Endothelial cell of umbilical vein (primary cell): Measurements from ENCODE around the gene ENTR1. TPM values are rescaled to one million over a fixed set of nuclear protein-coding genes. Genes with fewer than 3 reads are reported as not detected.

ENCODE experiments used
- BruUV-seq: library from RNA; stranded (reverse); fragments of 400-500 nt; replicated peaks from 2 replicates; lab custom pipeline; 2021; lab: Mats Ljungman, UMichigan
- CTCF ChIA-PET: fragments of 300-600, 350-600 bp; sonication (Branson Sonifier 250); formaldehyde crosslinking; loops from one replicate; lab custom pipeline; 2021; ENCODE audit warnings: antibody characterized with exemption, inconsistent platforms; lab: Charles Lee
- POLR2A ChIA-PET: fragments of 300-600, 350-600 bp; sonication (Branson Sonifier 250); formaldehyde crosslinking; loops from one replicate; lab custom pipeline; 2021; ENCODE audit warnings: antibody characterized with exemption, inconsistent platforms; lab: Charles Lee
- DNase-seq: peaks from one replicate; pipeline ENCODE4 v3.0.0-alpha.2; 2011; ENCODE audit warnings: low read depth, low spot score
- FAIRE-seq: peaks from 2 replicates; lab custom pipeline; 2011; peaks lifted over from hg19 to GRCh38; lab: Jason Lieb, UNC
- H2AFZ ChIP-seq: 2 replicates; pipeline ENCODE4 v1.6.0; 2012; ENCODE audit warnings: low read depth, low read length, control low read depth, inconsistent platforms
- H3K27ac ChIP-seq: 2 replicates; pipeline ENCODE4 v1.5.1; 2011; ENCODE audit warnings: low read depth, mild to moderate bottlenecking, control low read depth, low read length, moderate library complexity; ENCODE audit not compliant: insufficient read depth
- H3K27me3 ChIP-seq, 2 experiments: 2 replicates each; pipeline versions ENCODE4 v1.6.0 to v1.6.1; 2011; ENCODE audit warnings: low read length in 2 of 2, mixed read lengths in 1 of 2; ENCODE audit not compliant: control insufficient read depth in 2 of 2, insufficient read depth in 2 of 2
- H3K36me3 ChIP-seq, 2 experiments: 2 replicates in 1 of 2; 3 replicates in 1 of 2; pipeline ENCODE4 v1.5.1; 2011; ENCODE audit warnings: low read length in 2 of 2, mild to moderate bottlenecking in 1 of 2, moderate library complexity in 1 of 2; ENCODE audit not compliant: control insufficient read depth in 2 of 2, insufficient read depth in 2 of 2; ENCODE audit errors: extremely low read depth in 1 of 2
- H3K4me1 ChIP-seq: 3 replicates; pipeline ENCODE4 v1.5.1; 2011; ENCODE audit warnings: mild to moderate bottlenecking, low read length; ENCODE audit not compliant: control insufficient read depth, insufficient read depth; ENCODE audit errors: extremely low read depth
- H3K4me2 ChIP-seq: 2 replicates; pipeline ENCODE4 v1.6.1; 2011; ENCODE audit warnings: low read length, control low read depth, mixed read lengths; ENCODE audit not compliant: insufficient read depth
- H3K4me3 ChIP-seq, 3 experiments: fragments of 200-600 bp in 1 of 3; sonication (generic), shearing (Covaris generic) in 1 of 3; replicated peaks in 1 of 3; 2 replicates each; pipeline ENCODE4 v1.5.1; 2011 to 2016; ENCODE audit warnings: control low read depth in 3 of 3, low read length in 3 of 3, mild to moderate bottlenecking in 2 of 3, inconsistent platforms in 1 of 3, low read depth in 1 of 3, moderate library complexity in 1 of 3; ENCODE audit not compliant: insufficient read depth in 1 of 3
- H3K79me2 ChIP-seq: 2 replicates; pipeline ENCODE4 v1.6.0; 2012; ENCODE audit warnings: low read length, inconsistent platforms; ENCODE audit not compliant: control insufficient read depth, insufficient read depth
- H3K9ac ChIP-seq: replicated peaks from 2 replicates; pipeline ENCODE3; 2011; ENCODE audit warnings: low read length, control low read depth; ENCODE audit not compliant: insufficient read depth; ENCODE audit errors: extremely low read depth
- H3K9me1 ChIP-seq: replicated peaks from 3 replicates; pipeline ENCODE4 v1.6.0; 2011; ENCODE audit warnings: mild to moderate bottlenecking, low read length; ENCODE audit not compliant: control insufficient read depth, insufficient read depth; ENCODE audit errors: extremely low read depth
- H3K9me3 ChIP-seq: replicated peaks from 2 replicates; pipeline ENCODE4 v1.5.1; 2012; ENCODE audit warnings: low read length, inconsistent platforms; ENCODE audit not compliant: control insufficient read depth, insufficient read depth
- H4K20me1 ChIP-seq: replicated peaks from 2 replicates; pipeline ENCODE3; 2011; ENCODE audit warnings: mild to moderate bottlenecking, low read length; ENCODE audit not compliant: control insufficient read depth, insufficient read depth; ENCODE audit errors: extremely low read depth
- EZH2 ChIP-seq: IDR thresholded peaks from 2 replicates; pipeline ENCODE4 v1.6.1; 2012; ENCODE audit warnings: borderline replicate concordance, low read depth, mild to moderate bottlenecking, moderate library complexity, low read length, inconsistent platforms; ENCODE audit not compliant: severe bottlenecking
- FOS ChIP-seq: IDR thresholded peaks from 2 replicates; pipeline ENCODE4 v1.6.1; 2011; ENCODE audit warnings: mild to moderate bottlenecking, low read length, moderate library complexity, borderline replicate concordance; ENCODE audit not compliant: insufficient read depth
- GATA2 ChIP-seq: IDR thresholded peaks from 2 replicates; pipeline ENCODE4 v1.7.0; 2011; ENCODE audit warnings: low read depth, mild to moderate bottlenecking, moderate library complexity, mixed read lengths, low read length; ENCODE audit not compliant: insufficient read length, insufficient read depth
- JUN ChIP-seq: IDR thresholded peaks from 2 replicates; pipeline ENCODE4 v1.6.1; 2011; ENCODE audit warnings: borderline replicate concordance, low read depth; ENCODE audit not compliant: insufficient read length, insufficient read depth
- MYC ChIP-seq: IDR thresholded peaks from one replicate; pipeline ENCODE4 v1.6.1; 2011; ENCODE audit warnings: mild to moderate bottlenecking, low read depth, low read length
- POLR2A ChIP-seq: IDR thresholded peaks from 2 replicates; pipeline ENCODE4 v1.6.1; 2012; ENCODE audit warnings: low read depth, mild to moderate bottlenecking, control low read depth, low read length
- POLR2AphosphoS5 ChIP-seq: IDR thresholded peaks from 2 replicates; pipeline ENCODE4 v1.6.1; 2012; ENCODE audit warnings: low read depth, mild to moderate bottlenecking, control low read depth, low read length, moderate library complexity; ENCODE audit not compliant: insufficient read depth
- dilution Hi-C: fragments of 300-500 bp; cut with MboI; formaldehyde crosslinking; loops from one replicate; pipeline ENCODE4 v1.15.0; 2019; ENCODE audit warnings: low sequenced_read_pairs; ENCODE audit not compliant: extremely low pct_ligation_motif_present
- intact Hi-C: fragments of 100-400 bp; cut with micrococcal nuclease; formaldehyde crosslinking; loops from one replicate; pipeline ENCODE4 v1.10.0; 2022
- polyA plus RNA-seq, 4 experiments: library from polyadenylated mRNA; depleted of rRNA in 3 of 4; stranded (reverse) in 3 of 4; unstranded in 1 of 4; fragments of >200 nt; gene quantifications; 2 replicates each; pipeline versions ENCODE4 v1.2.1 to v1.2.3, GENCODE V29; 2011 to 2012; ENCODE audit warnings: missing spikeins in 1 of 4
- total RNA-seq: library from RNA; stranded (reverse); gene quantifications from 2 replicates; pipeline ENCODE4 v1.2.3, GENCODE V29; 2021
- TF ChIP-seq, protein P1 (sequence below): IDR thresholded peaks from 2 replicates; pipeline ENCODE4 v1.6.1; 2011; ENCODE audit not compliant: insufficient read depth, insufficient read length
- TF ChIP-seq, protein P2 (sequence below), 2 donors: IDR thresholded peaks; 1 replicate in 1 of 2; 2 replicates in 1 of 2; pipeline ENCODE4 v1.5.1; 2011; ENCODE audit warnings: low read length in 2 of 2, mild to moderate bottlenecking in 2 of 2, moderate library complexity in 2 of 2, control low read depth in 1 of 2, inconsistent platforms in 1 of 2, low read depth in 1 of 2; ENCODE audit not compliant: insufficient read depth in 1 of 2; ENCODE audit errors: extremely low read depth in 1 of 2

Gene ENTR1
- total and polyA plus RNA-seq, 2 donors (not counting 3 experiments of a cell fraction or from before 2014, with no cell fraction given): 36.0 to 61.6 TPM

DNA sequence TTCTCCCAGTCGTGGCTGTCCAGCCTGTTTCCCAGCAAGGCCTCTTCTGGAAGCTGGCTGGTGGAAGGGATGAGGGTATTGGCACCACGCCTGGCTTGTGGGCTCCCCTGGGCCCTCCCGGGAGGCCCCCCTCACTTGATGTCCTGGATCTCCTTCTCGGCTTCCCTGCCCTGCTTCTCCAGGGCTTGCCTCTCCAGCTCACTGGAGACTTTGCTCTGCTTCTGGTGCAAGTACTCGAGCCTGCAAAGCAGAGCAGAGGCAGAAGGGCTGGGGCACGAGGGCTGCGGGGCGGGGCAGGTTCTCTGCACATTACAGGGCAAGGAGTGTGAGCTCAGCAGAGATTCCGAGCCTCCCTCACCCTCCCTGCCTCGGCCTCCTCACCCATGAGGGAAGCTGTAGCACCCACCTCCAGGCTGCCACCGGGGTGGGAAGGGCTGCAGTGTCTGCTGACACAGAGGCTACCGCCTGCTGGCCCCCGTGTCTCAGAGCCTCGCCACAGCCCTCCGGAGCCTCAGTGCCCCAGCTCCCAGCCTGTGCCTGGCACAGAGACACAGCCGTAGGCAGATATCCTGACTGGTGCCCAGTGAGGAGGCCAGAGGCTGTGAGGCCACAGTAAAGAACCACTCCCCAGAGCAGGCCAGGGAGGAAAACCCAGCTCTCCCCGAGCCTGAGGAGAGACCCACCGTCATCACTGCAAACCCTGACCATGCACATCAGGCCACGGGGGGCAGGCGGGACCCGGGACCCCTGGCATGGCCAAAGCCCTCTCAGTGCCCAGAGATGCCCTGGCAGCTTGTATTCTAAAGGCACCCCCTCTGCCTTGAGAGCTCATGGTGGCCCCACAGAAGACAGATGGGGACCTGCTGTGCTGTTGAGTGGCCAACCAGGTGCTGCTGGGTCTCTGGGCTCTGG lies 17.6 kb downstream of the ENTR1 start:
- ChIA-PET CTCF (interaction anchor here (0.8 to 0.9 kb wide), 2 partner anchors 30 to 53 kb away, joined by 3 read pairs; no protein-coding TSS in a partner anchor), POLR2A (no interaction called here)
- Histone ChIP-seq H3K4me3 (no peak overlapping the region), H3K27me3 (no peaks in the 10 kb centered on the region), H3K9me1 (no peaks in the 10 kb centered on the region), H3K9ac (no peak overlapping the region), H3K27ac (no peak overlapping the region), H4K20me1 (no peaks in the 10 kb centered on the region), H3K36me3 (peaks cover 9 to 75% of the 10 kb centered on the region in 2 experiments), H3K79me2 (peaks cover 1% of the 10 kb centered on the region), H2AFZ (no peak overlapping the region), H3K4me1 (no peaks in the 10 kb centered on the region), H3K4me2 (no peak overlapping the region), H3K9me3 (no peaks in the 10 kb centered on the region)
- DNase-seq: no peak
- no TSS peak for BruUV-seq
- intact Hi-C loops (no loop called here), dilution Hi-C loops (no loop called here)
- TF ChIP-seq FOS (no peak), JUN (no peak), MYC (no peak), GATA2 (no peak), EZH2 (no peak), POLR2AphosphoS5 (no peak), POLR2A (no peak)
- TF ChIP-seq, protein P1, sequence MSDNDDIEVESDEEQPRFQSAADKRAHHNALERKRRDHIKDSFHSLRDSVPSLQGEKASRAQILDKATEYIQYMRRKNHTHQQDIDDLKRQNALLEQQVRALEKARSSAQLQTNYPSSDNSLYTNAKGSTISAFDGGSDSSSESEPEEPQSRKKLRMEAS: no peak
- TF ChIP-seq, protein P2, sequence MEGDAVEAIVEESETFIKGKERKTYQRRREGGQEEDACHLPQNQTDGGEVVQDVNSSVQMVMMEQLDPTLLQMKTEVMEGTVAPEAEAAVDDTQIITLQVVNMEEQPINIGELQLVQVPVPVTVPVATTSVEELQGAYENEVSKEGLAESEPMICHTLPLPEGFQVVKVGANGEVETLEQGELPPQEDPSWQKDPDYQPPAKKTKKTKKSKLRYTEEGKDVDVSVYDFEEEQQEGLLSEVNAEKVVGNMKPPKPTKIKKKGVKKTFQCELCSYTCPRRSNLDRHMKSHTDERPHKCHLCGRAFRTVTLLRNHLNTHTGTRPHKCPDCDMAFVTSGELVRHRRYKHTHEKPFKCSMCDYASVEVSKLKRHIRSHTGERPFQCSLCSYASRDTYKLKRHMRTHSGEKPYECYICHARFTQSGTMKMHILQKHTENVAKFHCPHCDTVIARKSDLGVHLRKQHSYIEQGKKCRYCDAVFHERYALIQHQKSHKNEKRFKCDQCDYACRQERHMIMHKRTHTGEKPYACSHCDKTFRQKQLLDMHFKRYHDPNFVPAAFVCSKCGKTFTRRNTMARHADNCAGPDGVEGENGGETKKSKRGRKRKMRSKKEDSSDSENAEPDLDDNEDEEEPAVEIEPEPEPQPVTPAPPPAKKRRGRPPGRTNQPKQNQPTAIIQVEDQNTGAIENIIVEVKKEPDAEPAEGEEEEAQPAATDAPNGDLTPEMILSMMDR (IDR thresholded peaks at IDR 0.05; ENCODE audit: extremely low read depth in 1 of 2, insufficient read depth in 1 of 2, low read depth in 1 of 2, low read length in 2 of 2): no peak
- no peak for FAIRE-seq
